HEK293T (cell line): ENCODE measurements around the gene NAMPT.

Experiments used
- ARNT ChIP-seq: fragments of 450-650 bp; IDR thresholded peaks from 2 replicates; pipeline ENCODE4 v1.6.1; 2017; ENCODE audit warnings: mild to moderate bottlenecking
- FOXA1 ChIP-seq: fragments of 450-650 bp; IDR thresholded peaks from 2 replicates; pipeline ENCODE4 v1.6.1; 2016; ENCODE audit warnings: mild to moderate bottlenecking
- FOXK2 ChIP-seq: fragments of 450-650 bp; IDR thresholded peaks from 2 replicates; pipeline ENCODE4 v1.6.1; 2016; ENCODE audit warnings: mild to moderate bottlenecking
- HDGF ChIP-seq: fragments of 450-650 bp; IDR thresholded peaks from 2 replicates; pipeline ENCODE4 v1.6.1; 2017; ENCODE audit warnings: antibody characterized with exemption, borderline replicate concordance
- LEF1 ChIP-seq: fragments of 450-650 bp; IDR thresholded peaks from 2 replicates; pipeline ENCODE4 v1.6.1; 2017; ENCODE audit warnings: mild to moderate bottlenecking, borderline replicate concordance
- SUZ12 ChIP-seq: fragments of 450-650 bp; IDR thresholded peaks from 2 replicates; pipeline ENCODE4 v1.6.1; 2016; ENCODE audit warnings: mild to moderate bottlenecking

DNA sequence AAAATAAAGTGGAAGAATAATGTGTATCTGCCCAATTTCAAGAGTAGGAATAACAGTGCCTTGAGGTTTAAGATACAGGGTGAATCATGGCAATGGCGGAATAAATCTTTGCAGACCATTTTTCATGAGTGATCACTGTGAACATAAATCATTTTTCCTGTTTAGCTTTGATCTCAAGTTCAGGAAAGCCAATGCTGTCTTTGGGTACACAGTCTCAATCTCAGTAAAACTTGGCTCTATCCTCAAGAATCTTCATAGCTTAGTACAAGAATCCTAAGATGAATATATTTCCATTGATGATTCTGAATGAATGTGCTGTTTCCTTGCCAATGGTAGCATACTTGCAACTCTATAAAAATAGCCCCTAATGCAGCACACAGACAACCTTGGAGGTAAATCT, 6.8 kb downstream of the NAMPT start:
- TF ChIP-seq FOXK2: no peak
- TF ChIP-seq FOXA1: no peak
- TF ChIP-seq LEF1: no peak
- TF ChIP-seq SUZ12: no peak
- TF ChIP-seq HDGF: no peak
- no peak for TF ChIP-seq ARNT
